ENCODE results near the gene EEIG1.

- TF ChIP-seq, protein P1, sequence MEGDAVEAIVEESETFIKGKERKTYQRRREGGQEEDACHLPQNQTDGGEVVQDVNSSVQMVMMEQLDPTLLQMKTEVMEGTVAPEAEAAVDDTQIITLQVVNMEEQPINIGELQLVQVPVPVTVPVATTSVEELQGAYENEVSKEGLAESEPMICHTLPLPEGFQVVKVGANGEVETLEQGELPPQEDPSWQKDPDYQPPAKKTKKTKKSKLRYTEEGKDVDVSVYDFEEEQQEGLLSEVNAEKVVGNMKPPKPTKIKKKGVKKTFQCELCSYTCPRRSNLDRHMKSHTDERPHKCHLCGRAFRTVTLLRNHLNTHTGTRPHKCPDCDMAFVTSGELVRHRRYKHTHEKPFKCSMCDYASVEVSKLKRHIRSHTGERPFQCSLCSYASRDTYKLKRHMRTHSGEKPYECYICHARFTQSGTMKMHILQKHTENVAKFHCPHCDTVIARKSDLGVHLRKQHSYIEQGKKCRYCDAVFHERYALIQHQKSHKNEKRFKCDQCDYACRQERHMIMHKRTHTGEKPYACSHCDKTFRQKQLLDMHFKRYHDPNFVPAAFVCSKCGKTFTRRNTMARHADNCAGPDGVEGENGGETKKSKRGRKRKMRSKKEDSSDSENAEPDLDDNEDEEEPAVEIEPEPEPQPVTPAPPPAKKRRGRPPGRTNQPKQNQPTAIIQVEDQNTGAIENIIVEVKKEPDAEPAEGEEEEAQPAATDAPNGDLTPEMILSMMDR (IDR thresholded peaks at IDR 0.05), result no peak
- no peak for TF ChIP-seq POLR2A (IDR thresholded peaks at IDR 0.05)
Measured at GRCh38 chr9:128025736-128026135, 44.9 kb upstream of the EEIG1 start.
